Measurements from ENCODE around the gene GBE1.

GBE1 gene

DNA sequence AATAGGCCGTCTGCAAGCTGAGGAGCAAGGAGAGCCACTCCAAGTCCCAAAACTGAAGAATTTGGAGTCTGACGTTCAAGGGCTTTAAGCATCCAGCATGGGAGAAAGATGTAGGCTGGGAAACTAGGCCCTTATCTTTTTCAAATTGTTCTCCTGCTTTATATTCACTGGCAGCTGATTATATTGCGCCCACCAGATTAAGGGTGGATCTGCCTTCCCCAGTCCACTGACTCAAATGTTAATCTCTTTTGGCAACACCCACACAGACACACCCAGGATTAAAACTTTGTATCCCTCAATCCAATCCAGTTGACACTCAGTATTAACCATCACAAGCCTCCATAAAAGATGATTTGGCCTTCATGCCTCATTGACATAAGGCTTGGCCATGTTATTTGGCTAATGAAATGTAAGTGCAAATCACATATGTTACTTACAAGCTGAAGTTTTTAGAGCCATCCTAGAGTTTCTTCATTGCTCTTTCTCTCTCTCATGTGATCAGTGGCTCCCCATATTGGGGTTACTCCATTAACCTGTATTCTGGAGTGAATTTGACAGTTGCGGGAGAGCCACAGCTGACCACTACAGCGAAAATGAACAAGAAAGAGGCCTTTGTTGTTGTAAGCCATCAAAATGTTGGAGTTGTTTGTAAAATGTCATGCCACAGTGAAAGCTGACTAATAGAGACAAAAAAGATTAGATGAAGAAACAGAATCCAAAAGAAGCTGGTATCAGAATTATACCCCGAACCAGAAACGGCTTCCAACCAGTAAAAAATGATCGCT, 61.7 kb downstream of the GBE1 start:
- no peak for DNase-seq (ENCODE audit: low read depth)

DNA sequence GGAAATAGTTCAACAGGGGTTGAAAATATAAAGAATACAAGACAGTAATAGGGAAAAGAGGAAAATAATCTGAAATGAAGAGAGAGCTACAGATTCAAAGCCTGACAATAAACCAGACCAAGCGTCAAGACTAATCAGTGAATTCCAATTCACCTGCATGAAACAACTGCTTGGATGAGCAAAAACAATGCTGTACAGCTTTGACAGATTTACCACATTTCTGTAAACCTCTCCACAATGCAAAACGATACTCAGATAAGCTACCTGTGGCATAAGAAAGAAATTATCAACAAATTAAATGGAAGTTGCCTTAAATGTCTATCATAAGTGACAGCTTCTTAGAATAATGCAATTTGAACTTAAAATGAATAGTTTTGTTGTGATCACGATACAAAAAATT, 65.4 kb downstream of the GBE1 start:
- DNase-seq (ENCODE audit: low read depth) = no peak

GRCh38 chr3:81695302-81695701, 66.1 kb downstream of the GBE1 start:
- no peak for DNase-seq (ENCODE audit: low read depth)

DNA sequence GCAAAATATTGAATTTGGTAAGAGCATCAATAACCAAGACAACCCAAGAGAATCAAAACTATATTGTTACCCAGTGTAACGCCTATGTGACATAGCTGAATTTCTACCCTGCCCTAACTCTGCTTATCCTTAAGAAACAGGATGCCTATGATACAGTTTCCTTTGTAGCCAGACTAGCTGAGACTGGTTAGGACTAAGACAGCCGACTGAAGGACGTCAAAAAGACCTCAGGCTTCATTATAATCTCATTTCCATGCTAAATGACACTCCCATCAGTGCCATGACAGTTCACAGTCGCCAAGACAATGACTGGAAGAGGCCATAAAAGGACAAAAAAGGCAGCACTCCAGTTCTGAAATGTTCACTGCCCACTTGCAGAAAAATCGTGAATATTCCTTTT, 66.8 kb downstream of the GBE1 start:
- DNase-seq (ENCODE audit: low read depth) = no peak

DNA sequence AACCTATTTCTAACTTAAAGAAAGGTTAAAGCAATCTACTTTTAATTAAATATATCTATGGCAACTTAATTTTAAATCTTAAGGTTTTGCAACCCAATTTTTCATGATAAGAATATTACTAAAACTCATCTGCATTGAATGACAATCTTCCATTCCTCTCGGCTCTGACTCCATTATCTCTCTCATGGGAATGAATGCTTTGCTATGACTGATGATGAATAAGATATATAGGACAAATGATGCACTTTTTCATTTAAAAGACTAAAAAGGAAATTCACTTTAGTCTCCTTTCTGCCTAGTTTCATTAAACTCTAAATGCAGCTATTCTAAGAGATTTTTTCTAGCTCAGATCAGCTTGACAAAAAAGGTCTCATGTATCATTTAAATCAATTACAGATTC, 68.7 kb downstream of the GBE1 start:
- DNase-seq (ENCODE audit: low read depth) = no peak

DNA sequence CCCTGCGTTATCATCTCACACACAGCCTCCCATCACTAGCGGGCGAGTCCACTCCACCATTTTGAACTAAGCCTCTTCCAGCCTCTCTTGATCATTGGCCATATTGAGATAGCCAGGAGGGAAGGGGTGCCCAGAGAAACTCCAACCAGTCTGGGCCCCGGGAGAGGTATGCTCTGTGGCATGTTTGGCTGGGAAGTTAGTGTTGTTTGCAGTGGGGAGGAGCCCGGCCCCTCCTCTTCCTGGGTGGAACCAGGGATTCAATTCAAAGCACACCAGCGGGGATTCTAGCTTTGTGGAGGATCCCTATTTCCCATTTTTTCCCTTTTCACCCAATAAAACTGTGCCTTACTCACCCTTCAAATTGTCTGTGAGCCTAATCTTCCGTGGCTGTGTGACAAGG, 71.8 kb downstream of the GBE1 start:
- DNase-seq (ENCODE audit: low read depth) = no peak

DNA sequence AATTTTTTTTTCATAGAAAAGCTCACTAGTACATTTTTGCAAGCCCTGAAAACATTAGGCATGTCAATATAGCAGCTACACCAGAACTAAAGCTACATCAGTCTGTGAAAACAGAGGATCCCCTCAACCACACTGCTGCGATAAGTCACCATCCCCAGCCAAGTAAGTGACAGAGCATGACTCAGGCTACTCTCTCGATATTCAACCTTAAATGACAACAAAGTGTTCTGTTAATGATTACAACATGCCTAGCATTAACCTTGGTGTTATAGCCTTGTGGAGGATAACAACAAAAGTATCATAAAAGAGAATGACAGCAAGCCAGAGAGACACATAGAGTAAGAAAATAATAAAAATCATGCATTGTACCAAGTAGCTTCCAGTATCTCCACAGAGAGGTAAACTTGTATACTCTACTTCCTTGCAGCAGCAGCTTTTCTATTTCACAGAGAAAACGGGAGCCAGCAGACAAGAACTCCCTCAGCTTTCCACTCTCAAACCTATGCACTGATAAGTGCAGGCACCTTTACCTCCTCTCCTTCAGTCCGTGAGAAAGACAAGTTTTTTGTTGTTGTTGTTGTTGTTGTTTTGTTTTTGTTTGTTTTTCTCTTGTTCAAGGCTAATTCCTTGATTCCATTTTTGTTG, 76.6 kb downstream of the GBE1 start:
- no peak for DNase-seq (ENCODE audit: low read depth)

GRCh38 chr3:81676706-81677456, 84.6 kb downstream of the GBE1 start:
- DNase-seq (ENCODE audit: low read depth) = no peak

GRCh38 chr3:81674690-81675089, 86.8 kb downstream of the GBE1 start:
- no peak for DNase-seq (ENCODE audit: low read depth)

- no peak for DNase-seq (ENCODE audit: low read depth)
Measured at GRCh38 chr3:81668283-81668682, 93.2 kb downstream of the GBE1 start.

DNA sequence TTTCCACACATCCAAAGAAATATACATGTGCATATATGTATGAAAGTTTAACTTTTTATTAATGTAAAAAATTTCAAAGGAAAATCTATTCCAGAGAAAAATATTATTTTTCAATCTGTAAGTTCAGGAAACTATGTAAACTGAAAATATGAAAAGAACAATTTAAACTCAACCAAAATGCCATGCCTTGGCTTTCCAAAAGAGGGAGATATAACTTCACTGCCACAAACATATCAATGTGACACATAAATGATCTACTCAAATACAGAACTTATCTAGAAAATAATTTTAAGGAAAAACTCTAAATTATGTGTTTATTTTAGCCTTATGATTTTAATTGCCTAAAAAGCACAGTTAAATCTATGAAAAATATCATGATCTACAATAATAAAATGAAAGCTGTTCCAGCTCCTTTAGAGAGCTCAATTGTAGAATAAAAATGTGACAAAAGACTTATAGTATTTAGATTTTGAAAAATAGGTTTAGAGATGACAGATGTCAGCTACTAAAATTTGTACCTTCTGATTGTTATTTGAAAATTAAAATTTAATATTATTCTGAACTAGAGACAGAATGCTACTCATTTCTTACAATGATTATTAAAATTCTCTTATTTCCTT, 94.8 kb downstream of the GBE1 start:
- DNase-seq (ENCODE audit: low read depth) = no peak

DNA sequence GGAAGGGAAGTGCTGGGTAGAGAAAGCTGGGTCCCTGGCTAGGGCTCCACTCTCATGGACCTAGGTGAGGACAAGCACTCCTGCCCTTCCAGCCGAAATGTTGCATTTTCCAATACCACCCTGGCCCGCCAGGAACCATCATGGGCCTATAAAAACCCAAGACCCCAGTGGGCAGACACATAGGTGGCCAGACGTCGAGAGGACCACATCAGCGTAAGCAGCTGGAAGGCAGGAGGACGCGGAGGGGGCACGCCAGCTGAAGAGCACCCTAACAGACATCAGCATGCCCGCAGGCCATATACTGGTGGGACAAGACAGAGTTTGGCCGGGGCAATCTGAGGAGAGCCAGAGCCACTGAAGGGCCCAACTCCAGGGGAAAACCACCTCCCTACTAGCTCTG, 98.3 kb downstream of the GBE1 start:
- no peak for DNase-seq (ENCODE audit: low read depth)

GRCh38 chr3:81660036-81660435, 101.4 kb downstream of the GBE1 start:
- DNase-seq (ENCODE audit: low read depth) = no peak

GRCh38 chr3:81658322-81658997, 103.0 kb downstream of the GBE1 start:
- DNase-seq (ENCODE audit: low read depth) = no peak

GRCh38 chr3:81651139-81651538, 110.3 kb downstream of the GBE1 start:
- no peak for DNase-seq (ENCODE audit: low read depth)

DNA sequence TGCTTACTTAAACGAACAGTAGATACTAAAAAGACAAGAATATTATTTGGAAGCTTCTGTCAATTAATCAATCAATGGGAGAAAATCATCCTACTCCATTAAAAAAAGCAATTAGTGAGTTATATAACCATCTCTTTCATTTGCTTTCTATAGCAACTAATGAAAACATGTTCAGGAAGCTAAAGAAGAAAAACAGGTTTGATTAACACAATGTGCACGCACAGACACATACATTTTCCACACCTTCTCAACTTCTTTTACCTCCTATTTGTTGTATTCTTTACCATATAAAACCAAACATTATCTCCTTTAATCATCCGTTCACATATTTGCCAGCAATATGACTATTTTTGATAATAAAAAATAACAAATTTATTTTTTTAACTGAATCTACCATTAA, 111.3 kb downstream of the GBE1 start:
- no peak for DNase-seq (ENCODE audit: low read depth)

DNA sequence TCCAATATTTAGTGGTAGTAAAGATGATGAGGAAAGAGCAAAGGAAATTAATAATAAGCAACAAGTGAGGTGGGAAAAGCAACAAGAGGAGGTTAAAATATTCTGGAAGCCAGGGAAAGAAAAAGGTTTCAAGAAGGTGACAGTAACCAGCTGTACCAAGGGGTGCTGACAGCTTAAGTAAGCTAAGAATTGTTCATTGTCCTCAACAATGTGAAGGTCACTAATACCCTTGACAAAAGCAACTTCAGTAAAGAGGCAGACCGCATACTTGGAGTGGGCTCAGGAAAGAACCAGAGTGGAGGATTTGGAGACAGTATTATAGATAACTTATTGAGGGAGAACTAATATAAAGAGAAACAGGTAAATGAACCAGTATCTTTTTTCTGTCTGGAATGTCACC, 116.2 kb downstream of the GBE1 start:
- DNase-seq (ENCODE audit: low read depth) = no peak

GRCh38 chr3:81643721-81644120, 117.7 kb downstream of the GBE1 start:
- no peak for DNase-seq (ENCODE audit: low read depth)

- DNase-seq (ENCODE audit: low read depth) = no peak
Measured at GRCh38 chr3:81638480-81638879, 123.0 kb downstream of the GBE1 start.

GRCh38 chr3:81632659-81633058, 128.8 kb downstream of the GBE1 start:
- DNase-seq (ENCODE audit: low read depth) = no peak

DNA sequence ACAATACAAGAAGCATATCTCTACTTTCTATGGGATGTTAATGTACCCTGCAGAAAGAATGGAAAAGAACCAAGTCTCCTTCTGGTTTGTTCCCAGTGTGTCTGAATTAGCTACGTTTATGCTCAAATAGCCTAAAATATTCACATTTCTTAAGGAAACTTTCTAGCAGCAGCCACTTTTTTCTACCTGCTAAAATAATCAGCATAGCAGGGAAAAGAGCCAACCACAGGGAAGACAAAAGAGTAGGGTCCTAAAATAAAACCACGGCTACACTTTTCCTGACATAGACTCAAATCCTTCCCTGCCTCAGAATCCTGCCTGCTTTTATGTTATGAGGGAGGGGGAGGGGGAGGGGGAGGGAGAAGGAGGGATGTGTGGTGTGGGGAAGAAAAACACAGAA, 136.7 kb downstream of the GBE1 start:
- DNase-seq (ENCODE audit: low read depth) = no peak

GRCh38 chr3:81622395-81622794, 139.1 kb downstream of the GBE1 start:
- no peak for DNase-seq (ENCODE audit: low read depth)
